ENCODE measurements around the gene SULF2.

DNA sequence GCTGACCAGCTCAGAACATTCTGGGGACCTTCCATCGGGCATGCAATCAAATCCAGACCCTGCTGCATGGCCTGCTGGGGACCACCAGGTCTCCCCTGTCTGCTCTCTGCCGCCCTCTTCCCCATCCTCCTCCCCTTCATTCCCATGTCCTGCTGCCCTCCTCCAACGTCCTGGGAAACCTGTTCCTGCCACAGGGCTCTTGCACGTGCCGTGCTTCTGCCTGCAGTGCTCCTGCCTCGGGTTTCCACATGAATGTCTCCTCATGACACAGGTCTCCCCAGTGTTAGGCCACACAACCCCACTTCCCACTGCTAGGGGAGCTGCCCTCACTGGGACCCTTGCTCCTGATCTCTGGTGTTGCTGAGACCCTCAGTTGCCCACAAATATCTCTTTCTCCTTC, 37.2 kb downstream of the SULF2 start:
- TF ChIP-seq CTCF (conservative IDR thresholded peaks at IDR 0.05 in 1 of 2, IDR thresholded peaks at IDR 0.05 in 1 of 2; ENCODE audit: extremely low read depth in 1 of 2, insufficient read depth in 1 of 2, low read depth in 1 of 2, low read length in 2 of 2): no peak
- TF ChIP-seq EZH2 (IDR thresholded peaks at IDR 0.05; ENCODE audit: borderline replicate concordance, low read length): no peak
